Putamen (tissue), 1 donor: ENCODE measurements around the gene DNAH1.
A peak's percentile ranks its signal among the peaks of the same experiment; 100 is the strongest.

Experiments used
- DNase-seq: peaks from one replicate; pipeline ENCODE4 v3.0.0-alpha.2; 2016; ENCODE audit warnings: low spot score

The DNAH1 gene

DNA sequence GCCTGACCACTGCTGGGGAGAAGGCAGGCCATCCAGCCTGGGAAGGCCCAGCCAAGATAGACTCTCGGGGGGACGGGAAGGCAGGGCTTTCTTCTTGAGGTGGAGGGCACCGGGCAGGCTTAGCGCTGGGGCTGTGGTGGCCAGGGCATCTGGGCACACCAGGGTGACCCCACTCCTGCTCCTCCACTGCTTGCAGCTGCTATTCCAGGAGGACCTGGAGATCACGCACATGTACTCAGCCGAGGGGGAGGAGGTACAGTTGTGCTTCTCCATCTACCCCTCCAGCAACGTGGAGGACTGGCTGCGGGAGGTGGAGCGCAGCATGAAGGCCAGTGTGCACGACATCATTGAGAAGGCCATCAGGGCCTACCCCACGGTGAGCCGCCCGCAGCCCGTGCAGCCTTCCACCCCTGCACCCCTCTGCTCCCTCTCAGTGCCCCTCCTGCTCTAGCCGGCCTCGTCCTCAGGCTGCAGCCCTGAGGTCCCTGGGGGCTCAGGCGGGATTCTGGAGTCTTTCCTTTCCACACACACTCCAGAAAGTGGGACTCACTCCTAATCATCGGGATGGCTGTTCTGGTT lies 42.3 kb downstream of the DNAH1 start:
- DNase-seq = no peak

- no peak for DNase-seq
These were observed 43.2 kb downstream of the DNAH1 start for GRCh38 chr3:52359116-52359855.

- no peak for DNase-seq
These were observed 44.9 kb downstream of the DNAH1 start for GRCh38 chr3:52361011-52361410.

DNA sequence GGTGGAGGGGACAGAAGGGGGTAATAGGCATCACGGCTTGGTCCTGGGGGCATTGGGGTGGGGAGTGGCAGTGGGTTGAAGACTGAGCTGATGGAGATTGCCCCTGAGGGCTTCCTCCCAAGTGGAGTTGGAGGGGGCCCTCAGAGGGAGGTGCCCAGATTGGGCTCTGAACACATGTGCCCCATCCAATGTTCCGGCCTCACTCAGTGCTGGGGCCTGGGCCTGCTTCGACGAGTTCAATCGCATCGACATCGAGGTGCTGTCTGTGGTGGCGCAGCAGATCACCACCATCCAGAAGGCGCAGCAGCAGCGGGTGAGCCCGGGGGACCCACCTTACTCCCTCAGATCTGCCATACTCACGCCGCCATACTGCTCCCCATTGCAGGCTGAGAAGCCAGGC lies 45.3 kb downstream of the DNAH1 start:
- DNase-seq = no peak

DNA sequence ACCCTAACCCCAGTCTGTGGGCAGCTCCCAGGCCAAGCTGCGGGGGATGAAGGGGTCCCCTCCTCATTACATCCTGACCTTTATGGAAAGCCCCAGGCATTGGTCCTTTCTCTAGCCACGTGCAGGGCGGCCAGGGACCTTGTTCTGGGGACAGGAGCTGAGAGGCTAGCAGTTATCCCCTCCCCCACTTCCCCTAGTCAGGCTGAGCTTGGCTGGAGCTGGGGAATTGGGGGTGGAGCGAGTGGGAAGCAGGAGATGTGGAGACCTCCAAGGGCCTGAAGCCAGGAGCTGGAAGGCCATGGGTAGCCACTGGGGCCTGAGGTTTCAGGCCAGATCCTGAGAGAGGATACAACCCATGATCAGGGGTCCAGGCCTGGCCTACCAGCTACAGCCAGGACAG lies 45.8 kb downstream of the DNAH1 start:
- no peak for DNase-seq

GRCh38 chr3:52364322-52365035 lies 48.4 kb downstream of the DNAH1 start:
- DNase-seq = no peak

DNA sequence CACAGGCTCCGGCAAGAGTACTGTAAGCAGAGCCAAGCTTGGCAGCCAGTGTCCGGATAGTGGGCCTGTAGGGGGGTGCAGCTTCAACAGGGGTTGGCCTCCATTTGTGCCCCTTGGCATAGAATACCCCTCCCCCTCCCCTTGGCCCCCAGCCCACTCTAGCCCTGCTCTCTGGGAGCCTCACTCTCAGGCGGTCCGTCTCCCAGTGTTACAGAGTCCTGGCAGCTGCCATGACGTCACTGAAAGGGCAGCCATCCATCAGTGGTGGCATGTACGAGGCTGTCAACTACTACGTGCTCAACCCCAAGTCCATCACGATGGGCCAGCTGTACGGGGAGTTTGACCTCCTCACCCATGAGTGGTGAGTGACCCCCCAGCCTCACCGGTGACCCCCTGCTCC lies 50.4 kb downstream of the DNAH1 start:
- peak; percentile 84 for DNase-seq

DNA sequence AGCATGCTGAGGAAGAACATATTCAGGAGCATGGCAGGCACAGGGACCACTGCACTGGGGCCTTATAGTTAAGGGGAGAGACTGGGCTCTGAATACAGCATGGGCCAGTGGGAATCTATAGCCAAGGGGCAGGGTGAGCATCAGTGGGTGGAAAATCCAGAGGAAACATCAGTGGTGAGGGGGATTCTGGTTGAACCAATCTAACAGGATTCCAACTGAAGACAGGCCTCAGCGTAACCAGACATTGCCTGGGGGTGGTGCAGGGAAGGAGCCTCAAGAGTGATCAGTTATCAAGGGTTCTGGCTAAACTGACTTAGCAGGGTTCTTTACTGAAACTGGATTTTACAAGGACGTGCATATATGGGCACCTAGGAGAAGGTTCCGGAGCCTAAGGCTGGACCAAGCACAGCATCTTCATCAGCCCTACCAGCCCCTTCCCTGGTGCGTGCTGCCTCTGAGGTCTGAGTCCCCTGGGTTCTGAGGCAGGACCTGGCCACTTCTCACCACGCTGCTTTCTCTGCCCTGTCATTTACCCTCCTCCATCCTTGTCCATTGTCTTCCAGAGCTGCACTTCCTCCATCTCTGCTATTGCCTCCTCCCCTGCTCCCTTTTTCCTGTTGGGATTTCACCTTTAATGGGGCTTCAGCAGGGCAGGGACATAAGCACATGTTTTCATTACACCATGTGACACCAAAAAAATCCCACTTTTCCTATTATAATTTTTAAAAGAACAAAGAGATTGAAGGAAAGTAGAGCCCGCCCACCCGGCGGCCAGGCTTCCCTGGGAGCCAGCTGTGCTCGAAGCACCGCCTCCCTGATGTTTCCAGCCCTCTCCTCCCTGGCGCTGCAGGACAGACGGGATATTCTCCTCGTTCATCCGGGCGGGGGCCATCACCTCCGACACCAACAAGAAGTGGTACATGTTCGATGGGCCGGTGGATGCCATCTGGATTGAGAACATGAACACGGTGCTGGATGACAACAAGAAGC lies 52.1 kb downstream of the DNAH1 start:
- peak; percentile 59 for DNase-seq

GRCh38 chr3:52370531-52370930 lies 54.4 kb downstream of the DNAH1 start:
- no peak for DNase-seq

DNA sequence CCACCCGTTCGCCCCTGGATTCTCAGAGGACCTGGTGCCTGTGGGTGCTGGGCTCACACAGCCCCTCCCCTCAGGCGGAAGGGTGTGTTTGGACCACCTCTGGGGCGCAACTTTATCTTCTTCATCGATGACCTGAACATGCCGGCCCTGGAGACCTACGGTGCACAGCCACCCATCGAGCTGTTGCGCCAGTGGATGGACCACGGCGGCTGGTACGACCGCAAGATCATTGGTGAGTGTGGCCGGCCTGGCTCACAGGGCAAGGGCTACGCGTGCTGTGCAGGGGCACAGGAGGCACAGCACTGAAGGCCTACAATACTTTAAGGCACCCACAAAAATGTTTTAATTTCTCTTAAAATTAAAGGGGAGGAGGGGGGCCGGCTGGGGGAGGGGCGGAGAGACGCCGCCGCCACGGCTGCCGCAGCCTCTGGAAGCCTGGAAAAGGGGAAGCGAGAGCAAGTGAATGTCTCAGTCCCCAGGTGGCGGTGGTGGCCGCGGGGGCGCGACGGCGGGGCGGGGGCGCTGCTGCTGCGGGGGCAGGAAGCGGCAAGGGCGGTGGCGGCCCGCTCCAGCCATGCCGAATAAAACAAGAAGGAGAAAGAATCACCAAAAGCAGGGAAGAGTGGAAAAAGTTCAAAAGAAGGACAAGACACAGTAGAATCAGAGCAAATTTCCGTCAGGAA lies 56.8 kb downstream of the DNAH1 start:
- no peak for DNase-seq

- no peak for DNase-seq
These were observed 57.6 kb downstream of the DNAH1 start for GRCh38 chr3:52373676-52374075.

GRCh38 chr3:52374173-52374572 lies 58.1 kb downstream of the DNAH1 start:
- no peak for DNase-seq

DNA sequence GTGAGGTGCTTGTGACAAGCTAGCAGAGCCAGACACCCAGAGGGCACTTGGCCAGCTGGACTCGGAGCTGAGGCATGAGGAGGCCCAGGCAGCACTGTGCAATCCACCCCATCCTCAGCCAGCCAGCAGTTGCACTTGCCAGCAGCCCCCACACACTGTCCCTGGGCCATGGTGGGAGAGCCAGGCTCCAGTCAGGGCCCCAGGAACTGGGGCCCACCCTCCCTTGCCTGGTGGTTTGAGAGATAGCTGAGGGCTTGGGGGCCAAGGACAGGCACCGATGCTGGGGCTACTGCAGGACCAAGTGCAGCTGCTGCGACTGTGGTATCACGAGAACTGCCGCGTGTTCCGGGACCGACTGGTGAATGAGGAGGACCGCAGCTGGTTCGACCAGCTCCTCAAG lies 63.5 kb downstream of the DNAH1 start:
- DNase-seq = no peak

GRCh38 chr3:52380023-52380422 lies 63.9 kb downstream of the DNAH1 start:
- no peak for DNase-seq

DNA sequence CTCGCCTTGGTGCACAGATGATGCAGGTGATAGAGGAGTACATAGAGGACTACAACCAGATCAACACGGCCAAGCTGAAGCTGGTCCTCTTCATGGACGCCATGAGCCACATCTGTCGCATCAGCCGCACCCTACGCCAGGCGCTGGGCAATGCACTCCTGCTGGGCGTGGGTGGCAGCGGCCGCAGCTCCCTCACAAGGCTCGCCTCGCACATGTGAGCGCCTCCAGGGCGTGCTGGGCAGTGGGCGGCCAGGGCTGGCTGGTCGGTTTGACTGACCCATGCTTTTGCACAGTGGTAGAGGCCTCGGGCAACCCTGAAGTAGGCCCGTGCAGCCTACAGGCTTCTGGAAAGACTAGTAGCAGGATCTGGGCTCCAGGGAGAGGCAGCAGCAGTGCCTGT lies 65.5 kb downstream of the DNAH1 start:
- DNase-seq = no peak

DNA sequence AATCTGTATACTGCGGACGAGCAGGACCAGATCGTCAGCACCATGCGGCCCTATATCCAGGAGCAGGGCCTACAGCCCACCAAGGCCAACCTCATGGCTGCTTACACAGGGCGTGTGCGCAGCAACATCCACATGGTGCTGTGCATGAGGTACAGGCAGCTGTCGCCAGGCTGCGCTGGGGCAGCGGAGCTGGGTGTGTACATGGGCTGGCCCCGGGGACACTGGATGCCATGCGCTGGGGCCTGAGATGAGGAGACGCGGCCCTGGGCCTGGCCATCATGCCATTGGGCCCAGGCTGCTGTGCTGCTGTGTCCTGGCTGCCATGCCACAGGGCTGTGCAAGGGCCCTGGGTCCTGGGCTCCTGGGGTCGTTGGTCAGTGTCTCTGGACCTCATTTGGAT lies 67.3 kb downstream of the DNAH1 start:
- no peak for DNase-seq

DNA sequence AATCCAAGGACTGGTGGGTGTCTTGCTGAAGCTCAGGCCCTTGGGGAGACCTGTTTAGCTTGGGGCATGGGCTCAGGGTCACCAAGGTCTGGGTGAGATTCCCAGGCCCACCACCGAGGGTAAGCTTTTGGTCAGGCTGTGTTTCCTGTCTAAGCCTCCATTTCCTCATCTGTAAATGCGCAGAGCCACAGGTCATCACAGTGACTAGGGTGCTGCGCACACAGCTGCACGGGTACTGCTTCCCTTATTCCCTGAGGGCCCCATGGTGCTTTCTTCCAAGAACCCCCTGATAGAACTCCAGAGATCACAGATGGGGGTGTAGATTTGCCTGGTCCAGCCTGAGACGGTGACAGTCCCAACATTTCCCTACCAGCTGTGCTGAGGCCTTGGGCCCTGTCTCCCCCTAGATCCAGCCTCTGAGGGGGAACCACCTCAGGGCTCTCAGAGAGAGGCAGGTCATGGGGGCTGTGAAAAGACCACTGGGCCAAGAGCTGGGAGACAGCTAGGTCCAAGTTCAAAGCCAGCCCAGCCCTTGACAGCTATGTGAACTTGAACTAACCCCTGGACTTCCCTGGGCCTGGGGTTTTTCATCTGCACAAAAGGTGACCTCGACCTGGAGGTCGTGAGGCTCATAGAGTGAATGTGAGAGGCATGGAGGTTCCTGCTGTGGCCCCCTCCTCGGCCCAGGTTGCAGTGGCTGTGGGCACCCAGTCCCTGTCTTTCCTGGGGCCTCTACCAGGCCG lies 68.1 kb downstream of the DNAH1 start:
- no peak for DNase-seq

GRCh38 chr3:52385157-52385556 lies 69.0 kb downstream of the DNAH1 start:
- no peak for DNase-seq

DNA sequence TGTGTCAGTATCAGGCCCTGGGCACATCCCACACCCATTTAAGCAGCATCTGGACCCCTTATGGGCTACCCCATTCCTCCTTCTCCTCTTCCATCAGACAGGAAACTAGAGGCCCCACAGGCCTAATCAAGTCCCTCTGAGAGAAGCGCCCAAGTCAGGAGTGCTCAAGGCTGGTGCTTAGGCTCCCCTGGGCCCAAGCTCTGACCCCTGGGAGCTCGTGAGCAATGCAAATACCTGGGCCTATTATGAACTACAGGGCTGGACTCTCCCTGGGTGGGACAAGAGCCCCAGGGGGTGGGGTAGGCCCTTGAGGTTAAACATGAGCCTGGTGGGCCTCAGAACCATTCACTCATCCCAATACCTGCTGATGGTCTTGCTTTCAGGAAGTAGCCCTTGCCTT lies 71.4 kb downstream of the DNAH1 start:
- DNase-seq = no peak

DNA sequence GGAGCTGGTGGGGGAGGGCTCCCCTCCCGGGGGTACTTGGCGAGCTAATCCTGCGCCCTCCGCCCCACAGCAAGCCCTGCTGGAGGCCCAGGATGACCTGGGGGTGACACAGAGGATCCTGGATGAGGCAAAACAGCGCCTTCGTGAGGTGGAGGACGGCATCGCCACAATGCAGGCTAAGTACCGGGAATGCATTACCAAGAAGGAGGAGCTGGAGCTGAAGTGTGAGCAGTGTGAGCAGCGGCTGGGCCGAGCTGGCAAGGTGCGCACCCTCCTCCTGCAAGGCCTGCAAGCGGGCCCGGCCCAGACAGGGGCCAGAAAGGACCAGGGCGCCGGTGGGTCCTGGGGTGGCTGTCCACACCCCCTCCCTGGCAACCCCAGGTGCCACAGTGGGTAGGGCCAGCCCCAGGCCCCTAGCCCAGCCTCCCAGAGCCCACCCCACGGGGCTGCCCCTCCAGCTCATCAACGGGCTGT lies 72.3 kb downstream of the DNAH1 start:
- DNase-seq = no peak

GRCh38 chr3:52388933-52389332 lies 72.8 kb downstream of the DNAH1 start:
- no peak for DNase-seq
